Non-pigmented ciliary epithelial cell (primary cell): ENCODE measurements around the gene ORC1.

ENCODE experiments used
- DNase-seq: peaks from one replicate; pipeline ENCODE4 v3.0.0-alpha.2; 2010; ENCODE audit warnings: low read depth

The ORC1 gene

DNA sequence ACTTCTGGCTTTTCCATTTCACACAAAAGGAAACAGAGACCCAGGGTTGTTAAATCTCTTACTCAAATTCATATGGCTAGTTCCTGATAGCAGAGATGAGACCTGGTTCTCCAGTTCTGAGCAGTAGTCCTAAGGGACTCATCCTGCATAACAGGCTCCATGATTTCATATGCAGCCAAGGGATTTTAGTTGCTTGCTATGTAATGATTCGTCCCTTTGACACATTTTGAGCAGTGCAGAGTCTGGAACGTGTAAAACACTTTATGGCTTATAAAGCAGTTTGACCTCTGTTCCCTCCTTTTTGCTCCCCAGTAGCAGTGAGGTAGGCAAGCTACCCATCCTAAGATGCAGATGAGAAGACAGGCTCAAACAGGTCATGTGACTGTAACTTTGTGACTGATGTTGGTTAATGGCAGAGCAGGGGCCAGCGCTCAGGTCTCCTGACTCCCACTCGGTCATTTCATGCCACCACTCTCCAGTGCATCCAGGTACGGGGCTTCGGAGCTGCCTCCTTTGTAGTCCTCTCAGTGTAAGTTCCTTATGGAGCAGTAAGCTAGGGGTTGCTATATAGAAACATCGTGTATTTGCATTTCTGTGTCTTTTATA is 62.5 kb downstream of the ORC1 start:
- no peak for DNase-seq

DNA sequence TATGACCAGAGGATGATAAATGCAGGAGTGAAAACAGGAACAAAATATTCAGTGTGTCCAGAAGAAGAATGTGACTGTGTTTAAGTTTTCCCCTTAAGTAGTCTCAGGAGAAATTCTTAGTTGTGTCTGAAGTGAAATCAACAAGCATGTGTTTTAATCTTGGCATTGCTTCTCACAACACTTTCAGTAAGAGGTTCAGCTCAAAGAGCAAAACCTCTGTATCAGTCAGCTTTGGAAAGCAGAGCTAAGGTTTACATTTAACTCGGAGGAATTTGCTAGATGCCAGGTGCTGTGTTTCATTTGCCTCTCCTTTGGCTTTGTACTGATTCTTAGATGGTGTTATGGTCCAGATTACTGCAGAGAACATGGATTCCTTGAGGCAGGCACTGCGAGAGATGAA is 66.8 kb downstream of the ORC1 start:
- DNase-seq: no peak

DNA sequence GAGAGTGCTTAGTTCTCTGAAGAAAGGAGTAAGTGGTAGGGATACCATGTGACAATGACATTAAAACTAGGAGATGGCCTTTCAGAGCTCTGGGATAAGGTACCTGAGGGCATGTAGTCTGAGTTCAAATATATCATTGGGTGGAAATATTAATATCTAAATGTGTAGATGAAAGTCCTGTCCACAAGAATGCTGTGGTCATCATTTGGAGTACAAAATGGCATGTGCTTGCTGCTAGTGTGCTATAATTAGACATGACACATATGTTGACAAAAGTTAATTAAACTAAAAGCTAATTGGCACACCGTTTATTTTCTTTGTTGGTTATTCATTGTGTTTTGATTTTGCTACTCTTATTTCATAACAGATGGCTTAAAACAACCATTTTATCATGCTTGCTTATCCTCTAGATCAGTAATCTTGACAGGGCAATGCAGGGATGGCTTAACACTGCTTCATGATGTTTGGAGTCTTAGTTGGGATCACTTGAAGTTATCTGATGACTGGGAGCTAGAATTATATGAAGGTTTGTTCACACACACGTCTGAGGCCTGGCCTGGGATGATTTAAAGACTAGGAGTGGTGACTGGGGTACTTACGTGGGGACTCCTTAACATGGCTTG is 69.2 kb downstream of the ORC1 start:
- DNase-seq: no peak

GRCh38 chr1:52332411-52332810 is 71.8 kb downstream of the ORC1 start:
- DNase-seq: no peak

- no peak for DNase-seq
These were observed 75.6 kb downstream of the ORC1 start for GRCh38 chr1:52328615-52329014.

- DNase-seq: no peak
These were observed 78.4 kb downstream of the ORC1 start for GRCh38 chr1:52325786-52326185.

- no peak for DNase-seq
These were observed 80.5 kb downstream of the ORC1 start for GRCh38 chr1:52323731-52324130.
